ENCODE data around the gene FLNC.
A peak's percentile ranks its signal among the peaks of the same experiment; 100 is the strongest.

The FLNC gene

GRCh38 chr7:128794020-128794419 is 36.2 kb upstream of the FLNC start:
- Mint-ChIP-seq H3K9me3 (no peaks in the 10 kb centered on the region), H3K4me1 (peaks cover 22% of the 10 kb centered on the region), H3K27ac (no peak overlapping the region), H3K4me3 (no peak overlapping the region), H3K36me3 (no peaks in the 10 kb centered on the region)
- DNase-seq (ENCODE audit: low spot score in 2 of 2) (no peak), ATAC-seq (no peak)

DNA sequence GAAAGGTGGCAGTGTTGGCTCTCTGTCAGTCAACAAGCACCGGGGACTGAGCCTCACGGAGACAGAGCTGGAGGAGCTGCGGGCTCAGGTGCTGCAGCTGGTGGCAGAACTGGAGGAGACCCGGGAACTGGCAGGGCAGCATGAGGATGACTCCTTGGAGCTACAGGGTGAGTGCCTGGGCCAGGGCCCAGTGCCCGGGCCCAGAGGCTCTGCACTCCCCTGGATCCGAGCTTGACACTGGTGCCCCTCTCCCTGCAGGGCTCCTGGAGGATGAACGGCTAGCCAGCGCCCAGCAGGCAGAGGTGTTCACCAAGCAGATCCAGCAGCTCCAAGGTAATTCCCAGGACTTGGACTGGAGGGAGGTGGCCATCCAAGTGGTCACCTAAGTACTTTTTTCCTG is 35.8 kb upstream of the FLNC start:
- no peak for DNase-seq (ENCODE audit: low spot score in 2 of 2)
- H3K27ac Mint-ChIP-seq = no peak overlapping the region
- peaks cover 22% of the 10 kb centered on the region for H3K4me1 Mint-ChIP-seq
- H3K9me3 Mint-ChIP-seq = no peaks in the 10 kb centered on the region
- ATAC-seq = no peak
- no peaks in the 10 kb centered on the region for H3K36me3 Mint-ChIP-seq
- H3K4me3 Mint-ChIP-seq = no peak overlapping the region

- no peaks in the 10 kb centered on the region for H3K9me3 Mint-ChIP-seq
- no peaks in the 10 kb centered on the region for H3K36me3 Mint-ChIP-seq
- no peak overlapping the region for H3K4me3 Mint-ChIP-seq
- DNase-seq (ENCODE audit: low spot score in 2 of 2) = no peak
- ATAC-seq = no peak
- H3K27ac Mint-ChIP-seq = peak overlapping the region; percentile 74
- peaks cover 21% of the 10 kb centered on the region for H3K4me1 Mint-ChIP-seq
Measured at GRCh38 chr7:128795129-128795528, 35.1 kb upstream of the FLNC start.

DNA sequence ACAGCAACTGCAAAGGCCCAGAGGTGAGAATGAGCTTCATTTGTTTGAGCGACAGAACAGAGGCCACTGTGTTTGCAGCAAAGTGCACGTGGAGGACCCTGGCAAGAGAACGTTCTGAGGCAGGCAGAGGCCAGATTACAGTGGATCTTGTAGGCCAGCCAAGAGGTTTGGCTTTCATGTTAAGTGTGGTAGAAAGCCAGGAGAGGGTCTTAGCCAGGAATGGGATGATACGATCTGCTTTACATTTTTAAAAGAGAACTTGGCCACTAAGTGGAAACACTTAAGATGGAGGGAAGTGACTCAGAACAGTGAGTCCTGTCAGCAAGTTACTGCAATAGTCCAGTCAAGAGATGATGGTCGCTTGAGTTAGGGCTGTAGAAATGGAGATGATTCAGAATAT is 33.9 kb upstream of the FLNC start:
- Mint-ChIP-seq H3K27ac (peak overlapping the region; percentile 32), H3K9me3 (no peaks in the 10 kb centered on the region), H3K4me3 (no peak overlapping the region), H3K36me3 (no peaks in the 10 kb centered on the region), H3K4me1 (peaks cover 17% of the 10 kb centered on the region)
- no peak for ATAC-seq
- DNase-seq (ENCODE audit: low spot score in 2 of 2) = no peak

DNA sequence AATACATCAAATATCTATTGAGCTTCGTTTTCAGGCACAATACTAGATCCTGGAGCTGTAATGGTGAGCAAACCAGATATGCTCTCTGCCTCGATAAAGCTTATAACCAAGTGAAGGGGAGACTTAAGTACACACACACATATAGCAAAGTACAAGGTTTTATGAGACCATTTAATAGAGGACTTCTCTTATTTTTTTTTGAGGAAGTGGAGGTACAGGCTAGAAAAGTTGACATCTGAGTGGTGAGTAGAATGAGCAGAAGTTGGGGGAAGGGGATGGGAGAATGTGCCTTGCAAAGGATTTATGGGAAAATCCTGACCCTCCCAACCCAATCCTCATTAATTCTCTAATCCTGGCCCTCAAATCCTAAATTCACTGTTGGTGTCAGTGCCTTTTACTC is 30.8 kb upstream of the FLNC start:
- Mint-ChIP-seq H3K9me3 (no peaks in the 10 kb centered on the region), H3K27ac (no peak overlapping the region), H3K36me3 (no peaks in the 10 kb centered on the region), H3K4me1 (no peaks in the 10 kb centered on the region), H3K4me3 (no peak overlapping the region)
- DNase-seq (ENCODE audit: low spot score in 2 of 2) (no peak), ATAC-seq (no peak)

- ATAC-seq (peak; percentile 58), DNase-seq (ENCODE audit: low spot score in 2 of 2) (no peak)
- H3K4me1 Mint-ChIP-seq = no peaks in the 10 kb centered on the region
- no peak overlapping the region for H3K4me3 Mint-ChIP-seq
- H3K27ac Mint-ChIP-seq = no peak overlapping the region
- H3K9me3 Mint-ChIP-seq = no peaks in the 10 kb centered on the region
- H3K36me3 Mint-ChIP-seq = no peaks in the 10 kb centered on the region
Measured at GRCh38 chr7:128800567-128800966, 29.6 kb upstream of the FLNC start.

DNA sequence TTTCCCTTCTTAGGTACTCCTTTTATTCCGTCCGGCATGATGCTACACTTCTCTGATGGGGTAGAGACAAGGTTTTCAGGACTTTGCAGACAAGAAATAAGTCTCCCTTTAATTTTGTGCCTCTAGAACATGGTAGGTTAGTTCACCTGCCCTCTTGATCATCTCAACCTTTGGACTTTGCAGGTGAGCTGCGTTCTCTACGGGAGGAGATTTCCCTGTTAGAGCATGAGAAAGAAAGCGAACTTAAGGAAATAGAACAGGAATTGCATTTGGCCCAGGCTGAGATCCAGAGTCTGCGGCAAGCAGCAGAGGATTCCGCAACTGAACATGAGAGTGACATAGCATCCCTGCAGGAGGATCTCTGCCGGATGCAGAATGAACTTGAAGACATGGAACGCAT is 29.2 kb upstream of the FLNC start:
- H3K36me3 Mint-ChIP-seq = no peaks in the 10 kb centered on the region
- H3K4me1 Mint-ChIP-seq = no peaks in the 10 kb centered on the region
- no peaks in the 10 kb centered on the region for H3K9me3 Mint-ChIP-seq
- DNase-seq (ENCODE audit: low spot score in 2 of 2) = no peak
- H3K4me3 Mint-ChIP-seq = no peak overlapping the region
- no peak overlapping the region for H3K27ac Mint-ChIP-seq
- no peak for ATAC-seq

DNA sequence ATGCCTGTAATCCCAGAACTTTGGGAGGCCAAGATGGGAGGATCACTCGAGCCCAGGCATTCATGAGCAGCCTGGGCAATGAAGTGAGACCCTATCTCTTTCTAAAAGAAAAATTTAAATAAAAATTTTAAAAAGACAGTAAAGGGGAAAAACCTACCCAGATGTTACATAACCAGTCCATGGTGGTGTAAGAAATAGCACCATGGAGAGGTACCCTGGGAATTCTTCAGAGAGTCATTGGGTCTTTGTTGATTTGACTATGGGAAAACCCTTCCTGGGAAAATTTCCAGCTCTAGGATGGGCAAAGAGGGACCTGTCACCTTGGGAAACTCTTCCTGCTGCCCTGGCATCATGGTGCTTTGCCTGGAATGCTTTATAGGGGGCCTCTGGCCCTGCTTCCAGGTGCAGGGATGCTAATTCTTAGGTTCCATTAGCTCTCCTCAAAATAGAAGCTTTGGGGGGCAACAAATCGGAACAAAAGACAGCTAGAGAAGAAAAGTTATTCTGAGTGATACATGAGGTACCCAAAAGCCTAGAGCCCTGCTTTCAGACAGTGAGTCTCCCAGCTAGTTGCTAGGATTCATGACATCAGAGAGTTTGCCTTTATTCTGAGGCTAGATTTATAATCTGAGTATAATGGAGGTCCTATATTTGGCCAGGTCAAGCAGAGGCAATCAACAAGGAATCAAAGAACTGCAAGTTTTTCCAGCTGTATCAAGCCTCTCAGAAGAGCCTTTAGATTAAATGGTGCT is 28.4 kb upstream of the FLNC start:
- H3K27ac Mint-ChIP-seq = no peak overlapping the region
- ATAC-seq = no peak
- no peaks in the 10 kb centered on the region for H3K36me3 Mint-ChIP-seq
- H3K9me3 Mint-ChIP-seq = no peaks in the 10 kb centered on the region
- no peak overlapping the region for H3K4me3 Mint-ChIP-seq
- no peaks in the 10 kb centered on the region for H3K4me1 Mint-ChIP-seq
- no peak for DNase-seq (ENCODE audit: low spot score in 2 of 2)

DNA sequence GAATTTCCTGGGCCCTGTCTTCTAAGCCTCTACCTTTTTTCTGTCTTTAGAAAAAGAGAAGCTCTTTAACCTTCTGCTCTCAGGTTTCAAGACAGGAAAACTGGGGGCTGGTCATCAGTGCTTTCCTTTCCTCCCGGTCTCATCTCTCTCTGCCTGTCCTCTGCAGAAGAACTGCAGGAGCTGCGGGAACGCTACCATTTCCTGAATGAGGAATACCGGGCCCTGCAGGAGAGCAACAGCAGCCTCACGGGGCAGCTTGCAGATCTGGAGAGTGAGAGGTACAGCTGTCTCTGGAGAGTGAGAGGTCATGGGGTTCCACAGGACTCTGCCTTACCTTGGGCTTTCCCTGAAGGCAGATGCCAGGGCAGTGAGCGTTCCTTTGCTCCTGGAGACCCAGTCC is 25.7 kb upstream of the FLNC start:
- Mint-ChIP-seq H3K27ac (no peak overlapping the region), H3K9me3 (no peaks in the 10 kb centered on the region), H3K4me1 (no peaks in the 10 kb centered on the region), H3K36me3 (no peaks in the 10 kb centered on the region), H3K4me3 (no peak overlapping the region)
- DNase-seq (ENCODE audit: low spot score in 2 of 2) (no peak), ATAC-seq (no peak)

DNA sequence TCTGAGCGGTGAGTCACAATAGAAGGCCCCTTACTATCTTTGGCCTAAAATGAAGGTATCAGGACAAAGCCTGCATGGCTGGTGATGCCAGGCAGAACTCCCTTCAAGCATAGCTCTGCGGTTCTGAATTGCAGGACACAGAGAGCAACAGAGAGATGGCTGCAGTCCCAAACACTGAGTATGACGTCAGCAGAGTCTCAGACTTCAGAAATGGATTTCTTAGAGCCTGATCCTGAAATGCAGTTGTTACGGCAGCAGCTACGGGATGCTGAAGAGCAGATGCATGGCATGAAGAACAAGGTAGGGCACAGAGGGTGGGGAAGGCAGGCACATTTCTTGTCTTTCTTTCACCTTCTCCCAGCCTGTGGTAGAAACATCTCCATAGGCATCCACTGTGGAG is 25.0 kb upstream of the FLNC start:
- no peak for DNase-seq (ENCODE audit: low spot score in 2 of 2)
- H3K9me3 Mint-ChIP-seq = no peaks in the 10 kb centered on the region
- H3K4me1 Mint-ChIP-seq = no peaks in the 10 kb centered on the region
- no peaks in the 10 kb centered on the region for H3K36me3 Mint-ChIP-seq
- H3K27ac Mint-ChIP-seq = no peak overlapping the region
- H3K4me3 Mint-ChIP-seq = no peak overlapping the region
- no peak for ATAC-seq

- DNase-seq (ENCODE audit: low spot score in 2 of 2) (no peak), ATAC-seq (no peak)
- Mint-ChIP-seq H3K36me3 (no peaks in the 10 kb centered on the region), H3K4me3 (no peak overlapping the region), H3K4me1 (no peaks in the 10 kb centered on the region), H3K27ac (no peak overlapping the region), H3K9me3 (no peaks in the 10 kb centered on the region)
Measured at GRCh38 chr7:128807191-128807590, 23.0 kb upstream of the FLNC start.

DNA sequence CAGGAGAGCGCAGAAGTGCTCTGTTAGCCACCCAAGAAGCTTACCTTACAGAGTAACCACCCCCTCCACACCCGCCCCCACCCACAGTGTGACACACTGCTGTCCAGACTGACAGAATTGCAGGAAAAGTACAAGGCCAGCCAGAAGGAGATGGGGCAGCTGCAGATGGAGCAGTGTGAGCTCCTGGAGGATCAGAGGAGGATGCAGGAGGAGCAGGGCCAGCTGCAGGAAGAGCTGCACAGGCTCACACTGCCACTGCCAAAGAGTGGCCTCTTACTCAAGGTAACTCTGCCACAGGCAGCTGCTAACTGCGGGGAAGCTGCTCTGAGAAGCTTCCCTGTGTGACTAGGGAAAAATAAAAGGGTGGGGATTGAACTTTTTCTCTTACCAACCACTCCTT is 20.8 kb upstream of the FLNC start:
- Mint-ChIP-seq H3K4me3 (no peak overlapping the region), H3K9me3 (no peaks in the 10 kb centered on the region), H3K27ac (no peak overlapping the region), H3K36me3 (no peaks in the 10 kb centered on the region), H3K4me1 (no peaks in the 10 kb centered on the region)
- ATAC-seq (no peak), DNase-seq (ENCODE audit: low spot score in 2 of 2) (no peak)

DNA sequence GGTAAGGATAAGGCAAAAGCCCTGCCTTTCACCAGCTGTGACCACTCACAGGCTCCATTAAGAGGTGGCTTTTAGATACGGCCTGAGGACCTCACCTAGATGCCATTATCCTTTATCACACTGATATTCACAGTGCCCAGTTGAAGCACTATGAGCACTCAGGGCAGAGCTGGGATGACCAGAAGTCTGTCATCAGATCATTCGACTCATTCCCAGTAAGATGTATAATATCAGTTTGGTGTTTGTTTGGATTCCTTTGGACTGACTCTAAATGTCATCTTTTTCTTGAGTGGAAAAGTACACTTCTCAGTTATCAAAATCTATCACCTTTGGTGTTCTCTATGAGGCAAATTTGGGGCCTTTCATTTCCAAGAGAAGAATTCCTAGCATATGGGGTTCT is 19.7 kb upstream of the FLNC start:
- H3K9me3 Mint-ChIP-seq = no peaks in the 10 kb centered on the region
- ATAC-seq (no peak), DNase-seq (ENCODE audit: low spot score in 2 of 2) (no peak)
- H3K36me3 Mint-ChIP-seq = no peaks in the 10 kb centered on the region
- no peak overlapping the region for H3K4me3 Mint-ChIP-seq
- no peak overlapping the region for H3K27ac Mint-ChIP-seq
- peaks cover 2% of the 10 kb centered on the region for H3K4me1 Mint-ChIP-seq

- no peaks in the 10 kb centered on the region for H3K36me3 Mint-ChIP-seq
- H3K9me3 Mint-ChIP-seq = no peaks in the 10 kb centered on the region
- ATAC-seq (no peak), DNase-seq (ENCODE audit: low spot score in 2 of 2) (no peak)
- H3K4me1 Mint-ChIP-seq = peaks cover 5% of the 10 kb centered on the region
- no peak overlapping the region for H3K27ac Mint-ChIP-seq
- H3K4me3 Mint-ChIP-seq = no peak overlapping the region
Measured at GRCh38 chr7:128810997-128811396, 19.2 kb upstream of the FLNC start.

- H3K4me3 Mint-ChIP-seq = no peak overlapping the region
- no peak overlapping the region for H3K27ac Mint-ChIP-seq
- ATAC-seq (no peak), DNase-seq (ENCODE audit: low spot score in 2 of 2) (no peak)
- H3K36me3 Mint-ChIP-seq = no peaks in the 10 kb centered on the region
- peaks cover 5% of the 10 kb centered on the region for H3K4me1 Mint-ChIP-seq
- H3K9me3 Mint-ChIP-seq = no peaks in the 10 kb centered on the region
Measured at GRCh38 chr7:128811631-128812430, 18.4 kb upstream of the FLNC start.

DNA sequence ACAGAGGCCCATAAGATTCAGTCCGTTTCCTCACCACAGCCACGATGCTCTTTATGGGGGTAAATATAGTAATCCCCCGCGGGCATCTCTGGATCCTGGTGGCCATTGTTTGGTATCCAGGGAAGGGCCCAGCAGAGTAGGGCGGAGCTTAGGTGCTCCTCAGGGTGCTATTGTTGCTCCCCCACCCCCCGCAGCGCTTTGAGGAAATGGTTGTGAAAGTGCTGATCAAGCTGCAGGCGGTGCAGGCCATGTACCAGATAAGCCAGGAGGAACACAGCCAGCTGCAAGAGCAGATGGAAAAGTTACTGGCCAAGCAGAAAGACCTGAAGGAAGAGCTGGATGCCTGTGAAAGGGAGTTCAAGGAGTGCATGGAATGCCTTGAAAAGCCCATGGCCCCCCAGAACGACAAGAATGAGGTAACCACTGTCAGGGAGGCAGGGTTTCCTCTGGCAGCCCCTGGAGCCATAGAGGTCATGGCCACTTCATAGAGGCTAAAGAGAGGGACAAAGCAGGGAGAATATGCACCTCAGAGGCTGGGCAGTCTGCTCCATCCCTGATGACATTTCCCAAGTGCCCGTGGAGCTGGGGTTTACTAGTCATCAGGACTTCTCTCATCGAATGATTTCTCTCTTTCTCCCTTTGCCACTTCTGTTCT is 17.6 kb upstream of the FLNC start:
- Mint-ChIP-seq H3K9me3 (no peaks in the 10 kb centered on the region), H3K27ac (no peak overlapping the region), H3K4me1 (peaks cover 5% of the 10 kb centered on the region), H3K36me3 (no peaks in the 10 kb centered on the region), H3K4me3 (no peak overlapping the region)
- DNase-seq (ENCODE audit: low spot score in 2 of 2) = no peak
- no peak for ATAC-seq

Data from stimulated activated effector memory CD8-positive, alpha-beta T cell treated with anti-CD3 and anti-CD28 coated beads, Interleukin-12 subunit alpha, Interleukin-12 subunit beta, amount 100 ng/mL, for 72 hours (primary cell).